ENCODE data around the gene MED25.

MED25 gene

GRCh38 chr19:49862391-49863253 lies 44.5 kb downstream of the MED25 start:
- Histone ChIP-seq H3K27me3 (replicated peaks) (no peaks in the 10 kb centered on the region), H3K36me3 (replicated peaks) (peaks cover 61% of the 10 kb centered on the region), H3K27ac (no peak overlapping the region), H3K4me3 (ENCODE audit: low read depth, low read length) (no peak overlapping the region)
- in situ Hi-C loops (cut with HindIII; ENCODE audit: low pct_ligation_motif_present, low sequenced_read_pairs): no loop called here
- peak; percentile 64 for TF ChIP-seq CTCF (IDR thresholded peaks at IDR 0.05; ENCODE audit: low read depth, low read length, missing control alignments)
- no peak for DNase-seq

GRCh38 chr19:49863254-49863934 lies 45.3 kb downstream of the MED25 start:
- Histone ChIP-seq H3K27me3 (replicated peaks) (no peaks in the 10 kb centered on the region), H3K27ac (no peak overlapping the region), H3K4me3 (ENCODE audit: low read depth, low read length) (no peak overlapping the region), H3K36me3 (replicated peaks) (peaks cover 53% of the 10 kb centered on the region)
- no peak for TF ChIP-seq CTCF (IDR thresholded peaks at IDR 0.05; ENCODE audit: low read depth, low read length, missing control alignments)
- in situ Hi-C loops (cut with HindIII; ENCODE audit: low pct_ligation_motif_present, low sequenced_read_pairs): no loop called here
- DNase-seq: no peak

GRCh38 chr19:49863935-49864320 lies 45.8 kb downstream of the MED25 start:
- peaks cover 48% of the 10 kb centered on the region for H3K36me3 ChIP-seq (replicated peaks)
- no peak overlapping the region for H3K27ac ChIP-seq
- TF ChIP-seq CTCF (IDR thresholded peaks at IDR 0.05; ENCODE audit: low read depth, low read length, missing control alignments): no peak
- in situ Hi-C loops (cut with HindIII; ENCODE audit: low pct_ligation_motif_present, low sequenced_read_pairs): no loop called here
- DNase-seq: no peak
- no peaks in the 10 kb centered on the region for H3K27me3 ChIP-seq (replicated peaks)
- H3K4me3 ChIP-seq (ENCODE audit: low read depth, low read length): no peak overlapping the region

GRCh38 chr19:49864890-49865289 lies 46.8 kb downstream of the MED25 start:
- Histone ChIP-seq H3K27ac (no peak overlapping the region), H3K27me3 (replicated peaks) (no peaks in the 10 kb centered on the region), H3K36me3 (replicated peaks) (peaks cover 41% of the 10 kb centered on the region), H3K4me3 (ENCODE audit: low read depth, low read length) (no peak overlapping the region)
- no peak for DNase-seq
- no peak for TF ChIP-seq CTCF (IDR thresholded peaks at IDR 0.05; ENCODE audit: low read depth, low read length, missing control alignments)
- in situ Hi-C loops (cut with HindIII; ENCODE audit: low pct_ligation_motif_present, low sequenced_read_pairs): no loop called here

- in situ Hi-C loops (cut with HindIII; ENCODE audit: low pct_ligation_motif_present, low sequenced_read_pairs): no loop called here
- TF ChIP-seq CTCF (IDR thresholded peaks at IDR 0.05; ENCODE audit: low read depth, low read length, missing control alignments): no peak
- Histone ChIP-seq H3K27me3 (replicated peaks) (no peaks in the 10 kb centered on the region), H3K36me3 (replicated peaks) (peaks cover 24% of the 10 kb centered on the region), H3K27ac (peak within 1 kb of the TSS; percentile 73), H3K4me3 (ENCODE audit: low read depth, low read length) (peak within 1 kb of the TSS; percentile 80)
- peak; percentile 78 for DNase-seq
These were observed 49.1 kb downstream of the MED25 start, which contains the start of gene PNKP for GRCh38 chr19:49866933-49867782. PNKP (minus strand) TSS chr19:49867576; CDS start chr19:49867204, 372 bp downstream.

Measured in brain microvascular endothelial cell (primary cell).